Trophoblast cell (in vitro differentiated cells and primary cell): ENCODE results near the gene TEPSIN.

Experiments
- DNase-seq, 2 donors: peaks; one replicate each; pipeline ENCODE4 v3.0.0-alpha.2; 2016
- H2AFZ ChIP-seq: 2 replicates; pipeline ENCODE4 v1.6.1; 2013; ENCODE audit warnings: low read length, moderate library complexity, mild to moderate bottlenecking; ENCODE audit not compliant: insufficient read depth, poor library complexity
- H2AK5ac ChIP-seq: 2 replicates; pipeline ENCODE4 v1.6.1; 2013; ENCODE audit warnings: mild to moderate bottlenecking, low read length
- H2BK120ac ChIP-seq: 2 replicates; pipeline ENCODE4 v1.6.1; 2013; ENCODE audit warnings: low read length, mild to moderate bottlenecking, moderate library complexity; ENCODE audit not compliant: insufficient read depth, poor library complexity
- H2BK12ac ChIP-seq: 2 replicates; pipeline ENCODE4 v1.6.1; 2013; ENCODE audit warnings: mild to moderate bottlenecking, low read length, moderate library complexity
- H2BK5ac ChIP-seq: 2 replicates; pipeline ENCODE4 v1.6.1; 2013; ENCODE audit warnings: low read length, low read depth, moderate library complexity, mild to moderate bottlenecking; ENCODE audit not compliant: poor library complexity
- H3K14ac ChIP-seq: 2 replicates; pipeline ENCODE4 v1.6.1; 2013; ENCODE audit warnings: mild to moderate bottlenecking, low read length
- H3K18ac ChIP-seq: 2 replicates; pipeline ENCODE4 v1.6.1; 2013; ENCODE audit warnings: mild to moderate bottlenecking, low read length
- H3K23ac ChIP-seq: 2 replicates; pipeline ENCODE4 v1.6.1; 2013; ENCODE audit warnings: low read length
- H3K27ac ChIP-seq: 2 replicates; pipeline ENCODE4 v1.5.1; 2013; ENCODE audit warnings: low read depth, mild to moderate bottlenecking, inconsistent platforms, low read length, moderate library complexity
- H3K27me3 ChIP-seq: 2 replicates; pipeline ENCODE4 v1.6.1; 2013; ENCODE audit warnings: inconsistent platforms, mild to moderate bottlenecking, low read length, moderate library complexity; ENCODE audit not compliant: insufficient read depth
- H3K36me3 ChIP-seq, 2 experiments: 1 replicate in 1 of 2; 2 replicates in 1 of 2; pipeline ENCODE4 v1.6.1; 2013; ENCODE audit warnings: low read length in 2 of 2, mild to moderate bottlenecking in 2 of 2, moderate library complexity in 1 of 2; ENCODE audit not compliant: insufficient read depth in 2 of 2, control insufficient read depth in 1 of 2
- H3K4ac ChIP-seq: 2 replicates; pipeline ENCODE4 v1.6.1; 2013; ENCODE audit warnings: low read depth, mild to moderate bottlenecking, low read length, moderate library complexity
- H3K4me1 ChIP-seq, 2 experiments: 1 replicate in 1 of 2; 2 replicates in 1 of 2; pipeline ENCODE4 v1.6.1; 2013; ENCODE audit warnings: low read length in 2 of 2, mild to moderate bottlenecking in 2 of 2, moderate library complexity in 1 of 2; ENCODE audit not compliant: insufficient read depth in 2 of 2, control insufficient read depth in 1 of 2
- H3K4me2 ChIP-seq: 2 replicates; pipeline ENCODE4 v1.6.1; 2013; ENCODE audit warnings: inconsistent platforms, mild to moderate bottlenecking, low read length, moderate library complexity
- H3K4me3 ChIP-seq: 2 replicates; pipeline ENCODE4 v1.5.1; 2013; ENCODE audit warnings: mild to moderate bottlenecking, low read depth, low read length, inconsistent platforms
- H3K79me1 ChIP-seq: one replicate; pipeline ENCODE4 v1.6.1; 2013; ENCODE audit warnings: low read length
- H3K79me2 ChIP-seq: 2 replicates; pipeline ENCODE4 v1.6.1; 2013; ENCODE audit warnings: low read length, mild to moderate bottlenecking; ENCODE audit not compliant: control insufficient read depth, insufficient read depth, poor library complexity
- H3K9ac ChIP-seq: 2 replicates; pipeline ENCODE4 v1.6.1; 2013; ENCODE audit warnings: mild to moderate bottlenecking, low read length
- H3K9me3 ChIP-seq: 2 replicates; pipeline ENCODE4 v1.6.1; 2013; ENCODE audit warnings: low read depth, mild to moderate bottlenecking, control low read depth, inconsistent platforms, low read length; ENCODE audit not compliant: insufficient read depth
- H4K12ac ChIP-seq: 2 replicates; pipeline ENCODE4 v1.6.1; 2013; ENCODE audit warnings: low read depth, mild to moderate bottlenecking, low read length, moderate library complexity
- H4K8ac ChIP-seq: 2 replicates; pipeline ENCODE4 v1.6.1; 2013; ENCODE audit warnings: low read depth, mild to moderate bottlenecking, low read length, moderate library complexity
- H4K91ac ChIP-seq: one replicate; pipeline ENCODE4 v1.6.1; 2013; ENCODE audit warnings: low read depth, mild to moderate bottlenecking, low read length, moderate library complexity
- WGBS: extraction: QIAGEN DNeasy Blood & Tissue Kit; methylation state at CpG from one replicate; pipeline ENCODE4 v1.1.7; 2013; ENCODE audit warnings: missing lambda C conversion rate; ENCODE audit not compliant: insufficient read length, insufficient coverage; ENCODE audit errors: extremely low coverage; 5-methylcytosine and 5-hydroxymethylcytosine counted together

Gene TEPSIN

GRCh38 chr17:81245665-81246342, 6.9 kb upstream of the TEPSIN start:
- Histone ChIP-seq H3K4me1 (peaks cover 5 to 10% of the 10 kb centered on the region in 2 experiments), H3K18ac (no peak overlapping the region), H3K79me1 (no peaks in the 10 kb centered on the region), H2AFZ (no peak overlapping the region), H3K4ac (no peak overlapping the region), H3K14ac (no peak overlapping the region), H3K27me3 (no peaks in the 10 kb centered on the region), H3K36me3 (peaks cover 18 to 30% of the 10 kb centered on the region in 2 experiments), H4K8ac (no peak overlapping the region), H3K27ac (no peak overlapping the region), H2AK5ac (no peak overlapping the region), H3K9ac (no peak overlapping the region), H2BK5ac (no peak overlapping the region), H3K9me3 (peaks cover 6% of the 10 kb centered on the region), H4K91ac (no peak overlapping the region), H3K79me2 (no peaks in the 10 kb centered on the region), H2BK120ac (no peak overlapping the region), H4K12ac (no peak overlapping the region), H2BK12ac (no peak overlapping the region), H3K23ac (no peak overlapping the region), H3K4me3 (no peak overlapping the region), H3K4me2 (no peak overlapping the region)
- no CpG with 5 or more reads among the region's 37 CpGs for WGBS
- DNase-seq = peak; percentile 74 to 85

GRCh38 chr17:81245024-81245664, 6.3 kb upstream of the TEPSIN start:
- H3K23ac ChIP-seq = no peak overlapping the region

GRCh38 chr17:81244358-81245023, 5.6 kb upstream of the TEPSIN start:
- Histone ChIP-seq H4K8ac (no peak overlapping the region), H2BK5ac (no peak overlapping the region), H3K9ac (no peak overlapping the region), H3K4ac (no peak overlapping the region), H4K12ac (no peak overlapping the region), H3K4me1 (peaks cover 10 to 16% of the 10 kb centered on the region in 2 experiments), H3K27ac (no peak overlapping the region), H2BK12ac (no peak overlapping the region), H3K4me3 (no peak overlapping the region), H3K4me2 (no peak overlapping the region), H3K9me3 (peaks cover 6% of the 10 kb centered on the region), H3K18ac (no peak overlapping the region), H2BK120ac (no peak overlapping the region), H2AFZ (no peak overlapping the region), H3K23ac (no peak overlapping the region), H3K27me3 (no peaks in the 10 kb centered on the region), H3K14ac (no peak overlapping the region), H4K91ac (no peak overlapping the region), H3K79me2 (peaks cover 5% of the 10 kb centered on the region), H3K36me3 (peaks cover 11 to 19% of the 10 kb centered on the region in 2 experiments), H3K79me1 (peaks cover 5% of the 10 kb centered on the region), H2AK5ac (no peak overlapping the region)
- DNase-seq = no peak
- WGBS = no CpG with 5 or more reads among the region's 24 CpGs

More at GRCh38 chr17:81245024-81245664, 6.3 kb upstream of the TEPSIN start:
- H3K4me3 ChIP-seq = no peak overlapping the region
- no peak overlapping the region for H2BK12ac ChIP-seq
- H3K9ac ChIP-seq = no peak overlapping the region
- H4K8ac ChIP-seq = no peak overlapping the region
- H2AK5ac ChIP-seq = no peak overlapping the region
- H3K4ac ChIP-seq = no peak overlapping the region
- H3K4me2 ChIP-seq = no peak overlapping the region
- no peak overlapping the region for H3K18ac ChIP-seq
- no peak overlapping the region for H2AFZ ChIP-seq
- peaks cover 12 to 23% of the 10 kb centered on the region in 2 experiments for H3K36me3 ChIP-seq
- no peak overlapping the region for H4K91ac ChIP-seq
- no peaks in the 10 kb centered on the region for H3K79me2 ChIP-seq
- peak overlapping the region; percentile 25 for H3K14ac ChIP-seq
- peaks cover 6% of the 10 kb centered on the region for H3K9me3 ChIP-seq
- H4K12ac ChIP-seq = no peak overlapping the region
- no peaks in the 10 kb centered on the region for H3K79me1 ChIP-seq
- H2BK5ac ChIP-seq = no peak overlapping the region
- no peaks in the 10 kb centered on the region for H3K27me3 ChIP-seq
- WGBS = no CpG with 5 or more reads among the region's 25 CpGs
- no peak overlapping the region for H2BK120ac ChIP-seq
- H3K27ac ChIP-seq = no peak overlapping the region
- no peak for DNase-seq
- H3K4me1 ChIP-seq = peaks cover 5 to 11% of the 10 kb centered on the region in 2 experiments

GRCh38 chr17:81243333-81243664, 4.4 kb upstream of the TEPSIN start:
- H3K36me3 ChIP-seq = peaks cover 11 to 14% of the 10 kb centered on the region in 2 experiments
- peaks cover 10 to 18% of the 10 kb centered on the region in 2 experiments for H3K4me1 ChIP-seq
- no peak overlapping the region for H2AK5ac ChIP-seq
- H3K4me3 ChIP-seq = no peak overlapping the region
- peaks cover 10% of the 10 kb centered on the region for H3K79me2 ChIP-seq
- H3K14ac ChIP-seq = no peak overlapping the region
- no peak overlapping the region for H3K4ac ChIP-seq
- H3K9ac ChIP-seq = no peak overlapping the region
- no peak overlapping the region for H4K12ac ChIP-seq
- no peak overlapping the region for H2AFZ ChIP-seq
- peaks cover 6% of the 10 kb centered on the region for H3K9me3 ChIP-seq
- no peak overlapping the region for H2BK120ac ChIP-seq
- H3K79me1 ChIP-seq = peaks cover 8% of the 10 kb centered on the region
- H2BK12ac ChIP-seq = no peak overlapping the region
- H3K27ac ChIP-seq = no peak overlapping the region
- H3K27me3 ChIP-seq = no peaks in the 10 kb centered on the region
- no peak overlapping the region for H3K4me2 ChIP-seq
- no peak overlapping the region for H2BK5ac ChIP-seq
- H4K8ac ChIP-seq = no peak overlapping the region
- H3K18ac ChIP-seq = no peak overlapping the region
- no peak overlapping the region for H3K23ac ChIP-seq
- DNase-seq = no peak
- no peak overlapping the region for H4K91ac ChIP-seq
- no CpG with 5 or more reads among the region's 10 CpGs for WGBS
